SU-DHL-6 (cell line): ENCODE data around the gene ALDOA.
A peak's percentile ranks its signal among the peaks of the same experiment; 100 is the strongest.

ENCODE experiments used
- H2AFZ ChIP-seq: fragments of 200-600 bp; sonication (generic); 2 replicates; pipeline ENCODE4 v1.6.1; 2014; ENCODE audit warnings: low read depth, mild to moderate bottlenecking, moderate library complexity, mixed read lengths, antibody characterized with exemption, low read length; ENCODE audit not compliant: severe bottlenecking
- H3F3A ChIP-seq: fragments of 200-600 bp; shearing (Covaris generic); 2 replicates; pipeline ENCODE4 v1.6.0; 2016; ENCODE audit warnings: antibody characterized with exemption, mild to moderate bottlenecking; ENCODE audit not compliant: insufficient read depth
- H3K27ac ChIP-seq: fragments of 200-600 bp; sonication (generic); 2 replicates; pipeline ENCODE4 v1.5.1; 2016; ENCODE audit warnings: low read depth, mild to moderate bottlenecking, low read length, moderate library complexity, mixed read lengths
- H3K27me3 ChIP-seq: fragments of 200-600 bp; sonication (generic), shearing (Covaris generic); 2 replicates; pipeline ENCODE4 v1.6.0; 2014; ENCODE audit warnings: mild to moderate bottlenecking, low read length
- H3K36me3 ChIP-seq: fragments of 200-600 bp; sonication (generic); 2 replicates; pipeline ENCODE4 v1.6.1; 2014; ENCODE audit warnings: mild to moderate bottlenecking, low read length, mixed read lengths
- H3K4me2 ChIP-seq: fragments of 300-600, 200-600 bp; shearing (Covaris generic), sonication (generic); 2 replicates; pipeline ENCODE4 v1.6.0; 2014; ENCODE audit warnings: low read length, low read depth, mild to moderate bottlenecking; ENCODE audit not compliant: poor library complexity, severe bottlenecking
- H3K4me3 ChIP-seq: fragments of 200-600 bp; sonication (generic); 2 replicates; pipeline ENCODE4 v1.5.1; 2014; ENCODE audit warnings: antibody characterized with exemption, low read length, mild to moderate bottlenecking, mixed read lengths; ENCODE audit not compliant: insufficient read depth, poor library complexity, severe bottlenecking
- H3K79me2 ChIP-seq: fragments of 200-600 bp; sonication (generic); 2 replicates; pipeline ENCODE4 v1.6.1; 2014; ENCODE audit warnings: mild to moderate bottlenecking, low read length, moderate library complexity; ENCODE audit not compliant: insufficient read depth
- H3K9ac ChIP-seq: fragments of 200-600 bp; sonication (generic); 2 replicates; pipeline ENCODE4 v1.7.0; 2014; ENCODE audit warnings: mild to moderate bottlenecking, low read length
- H3K9me2 ChIP-seq: fragments of 200-600 bp; sonication (generic); replicated peaks from 2 replicates; pipeline ENCODE4 v1.6.1; 2014; ENCODE audit warnings: low read length; ENCODE audit not compliant: insufficient read depth
- H3K9me3 ChIP-seq: fragments of 200-600 bp; sonication (generic); 2 replicates; pipeline ENCODE4 v1.6.1; 2014; ENCODE audit warnings: low read length, mixed read lengths; ENCODE audit not compliant: insufficient read depth
- H4K20me1 ChIP-seq: fragments of 200-600 bp; sonication (generic); 2 replicates; pipeline ENCODE4 v1.6.1; 2014; ENCODE audit warnings: low read depth, mild to moderate bottlenecking, antibody characterized with exemption, low read length, moderate library complexity, mixed read lengths
- CTCF ChIP-seq: fragments of 200-600 bp; sonication (generic); IDR thresholded peaks from one replicate; pipeline ENCODE4 v1.5.1; 2017; ENCODE audit warnings: antibody characterized with exemption, mild to moderate bottlenecking, low read length, moderate library complexity; ENCODE audit not compliant: insufficient read depth, poor library complexity, severe bottlenecking
- EZH2phosphoT487 ChIP-seq: fragments of 200-600 bp; sonication (generic), shearing (Covaris generic); conservative IDR thresholded peaks from 2 replicates; pipeline ENCODE4 v1.6.1; 2018; ENCODE audit warnings: mild to moderate bottlenecking, antibody characterized with exemption, low read length, moderate library complexity, mixed read lengths

ALDOA gene

DNA sequence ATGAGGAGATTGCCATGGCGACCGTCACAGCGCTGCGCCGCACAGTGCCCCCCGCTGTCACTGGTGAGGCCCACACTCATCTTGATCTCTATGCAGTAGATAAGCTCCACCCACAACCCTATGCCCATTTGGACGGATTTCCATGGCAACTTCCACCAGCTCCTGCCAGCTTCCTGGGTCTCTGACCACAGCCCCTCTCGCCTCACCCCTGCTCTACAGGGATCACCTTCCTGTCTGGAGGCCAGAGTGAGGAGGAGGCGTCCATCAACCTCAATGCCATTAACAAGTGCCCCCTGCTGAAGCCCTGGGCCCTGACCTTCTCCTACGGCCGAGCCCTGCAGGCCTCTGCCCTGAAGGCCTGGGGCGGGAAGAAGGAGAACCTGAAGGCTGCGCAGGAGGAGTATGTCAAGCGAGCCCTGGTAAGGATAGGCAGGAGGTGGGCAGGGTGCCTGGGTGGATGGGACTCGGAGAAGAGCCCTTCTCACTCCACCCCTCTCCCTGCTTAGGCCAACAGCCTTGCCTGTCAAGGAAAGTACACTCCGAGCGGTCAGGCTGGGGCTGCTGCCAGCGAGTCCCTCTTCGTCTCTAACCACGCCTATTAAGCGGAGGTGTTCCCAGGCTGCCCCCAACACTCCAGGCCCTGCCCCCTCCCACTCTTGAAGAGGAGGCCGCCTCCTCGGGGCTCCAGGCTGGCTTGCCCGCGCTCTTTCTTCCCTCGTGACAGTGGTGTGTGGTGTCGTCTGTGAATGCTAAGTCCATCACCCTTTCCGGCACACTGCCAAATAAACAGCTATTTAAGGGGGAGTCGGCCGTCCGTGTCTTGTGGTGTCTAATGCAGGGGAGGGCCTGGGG lies 4.3 kb downstream of the ALDOA start:
- Histone ChIP-seq H2AFZ (no peak overlapping the region), H3K9ac (no peak overlapping the region), H3K9me2 (no peaks in the 10 kb centered on the region), H3K27ac (no peak overlapping the region), H3K4me3 (no peak overlapping the region), H3K27me3 (no peaks in the 10 kb centered on the region), H3K36me3 (peaks cover 16% of the 10 kb centered on the region), H4K20me1 (no peaks in the 10 kb centered on the region; the same call in 1 of the 2 replicates), H3K4me2 (no peak overlapping the region), H3K79me2 (peaks cover 27% of the 10 kb centered on the region), H3K9me3 (no peaks in the 10 kb centered on the region), H3F3A (peaks cover 40% of the 10 kb centered on the region)
- TF ChIP-seq EZH2phosphoT487 (no peak), CTCF (no peak)

GRCh38 chr16:30070490-30070889 lies 4.9 kb downstream of the ALDOA start:
- Histone ChIP-seq H3K9ac (no peak overlapping the region), H3K79me2 (peaks cover 26% of the 10 kb centered on the region), H3K9me3 (no peaks in the 10 kb centered on the region), H3K27me3 (no peaks in the 10 kb centered on the region), H3K4me3 (no peak overlapping the region), H3K9me2 (no peaks in the 10 kb centered on the region), H3K4me2 (no peak overlapping the region), H3F3A (peaks cover 47% of the 10 kb centered on the region), H3K27ac (no peak overlapping the region), H2AFZ (no peak overlapping the region), H4K20me1 (no peaks in the 10 kb centered on the region; the same call in 1 of the 2 replicates), H3K36me3 (peaks cover 16% of the 10 kb centered on the region)
- TF ChIP-seq CTCF (no peak), EZH2phosphoT487 (no peak)

DNA sequence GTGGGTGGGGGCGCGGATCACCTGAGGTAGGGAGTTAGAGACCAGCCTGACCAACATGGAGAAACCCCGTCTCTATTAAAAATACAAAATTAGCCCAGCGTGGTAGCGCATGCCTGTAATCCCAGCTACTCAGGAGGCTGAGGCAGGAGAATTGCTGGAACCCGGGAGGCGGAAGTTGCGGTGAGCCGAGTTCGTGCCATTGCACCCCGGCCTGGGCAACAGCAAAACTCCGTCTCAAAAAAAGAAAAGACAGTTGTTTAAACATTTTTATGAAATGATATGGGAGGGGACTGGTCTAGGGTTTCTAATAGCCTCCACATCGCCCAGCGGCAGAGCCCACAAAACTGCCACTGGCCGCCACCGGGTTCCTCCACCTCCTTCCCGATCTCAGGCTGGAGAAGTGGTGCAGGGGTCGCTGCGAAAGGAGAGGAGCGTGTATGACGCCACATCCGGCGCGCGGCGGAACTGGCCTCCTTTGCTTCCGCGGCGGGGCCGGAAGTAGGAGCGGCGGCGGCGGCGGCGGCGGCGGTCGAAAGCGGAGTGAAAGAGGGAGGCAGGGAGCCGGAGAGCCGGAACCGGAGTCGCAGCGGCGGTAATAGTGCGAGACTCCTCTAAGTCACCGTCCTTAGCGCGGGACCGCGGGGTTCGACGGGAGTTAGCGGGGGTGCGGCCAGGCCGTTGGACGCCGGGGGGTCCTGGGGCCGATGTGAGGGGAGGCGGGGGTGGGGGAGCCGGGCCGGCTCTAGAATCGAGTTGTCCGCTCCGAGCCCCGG lies 10.1 kb downstream of the ALDOA start, which contains the start of gene PPP4C:
Gene PPP4C, plus strand, starts transcription at position 492 of the 773 bp plus-strand sequence. CDS start 384 bp downstream, outside the sequence.
- peaks cover 45% of the 10 kb centered on the region for H3F3A ChIP-seq
- H2AFZ ChIP-seq, result peak within 1 kb of the TSS; percentile 4
- H3K27ac ChIP-seq, result peak within 1 kb of the TSS; percentile 85
- H3K36me3 ChIP-seq, result no peaks in the 10 kb centered on the region
- H3K9me3 ChIP-seq, result no peaks in the 10 kb centered on the region
- H3K9ac ChIP-seq, result peak within 1 kb of the TSS; percentile 97
- peaks cover 42% of the 10 kb centered on the region for H3K79me2 ChIP-seq
- H3K27me3 ChIP-seq, result no peaks in the 10 kb centered on the region
- no peak for TF ChIP-seq EZH2phosphoT487
- TF ChIP-seq CTCF, result no peak
- no peaks in the 10 kb centered on the region for H3K9me2 ChIP-seq
- H3K4me3 ChIP-seq, result peak within 1 kb of the TSS; percentile 84
- H3K4me2 ChIP-seq, result peak within 1 kb of the TSS; percentile 94
- H4K20me1 ChIP-seq, result no peaks in the 10 kb centered on the region; the same call in 1 of the 2 replicates
